Activated T-helper 1 cell treated with anti-CD3 and anti-CD28 coated beads, Interleukin-2, amount 50 U/mL, for 16 hours (primary cell): ENCODE data around the gene PIEZO1.

Source experiments
- DNase-seq, 2 donors: peaks; one replicate each; pipeline ENCODE4 v3.0.0-alpha.2; 2020; ENCODE audit warnings: low read depth in 1 of 2, low spot score in 1 of 2

The PIEZO1 gene

DNA sequence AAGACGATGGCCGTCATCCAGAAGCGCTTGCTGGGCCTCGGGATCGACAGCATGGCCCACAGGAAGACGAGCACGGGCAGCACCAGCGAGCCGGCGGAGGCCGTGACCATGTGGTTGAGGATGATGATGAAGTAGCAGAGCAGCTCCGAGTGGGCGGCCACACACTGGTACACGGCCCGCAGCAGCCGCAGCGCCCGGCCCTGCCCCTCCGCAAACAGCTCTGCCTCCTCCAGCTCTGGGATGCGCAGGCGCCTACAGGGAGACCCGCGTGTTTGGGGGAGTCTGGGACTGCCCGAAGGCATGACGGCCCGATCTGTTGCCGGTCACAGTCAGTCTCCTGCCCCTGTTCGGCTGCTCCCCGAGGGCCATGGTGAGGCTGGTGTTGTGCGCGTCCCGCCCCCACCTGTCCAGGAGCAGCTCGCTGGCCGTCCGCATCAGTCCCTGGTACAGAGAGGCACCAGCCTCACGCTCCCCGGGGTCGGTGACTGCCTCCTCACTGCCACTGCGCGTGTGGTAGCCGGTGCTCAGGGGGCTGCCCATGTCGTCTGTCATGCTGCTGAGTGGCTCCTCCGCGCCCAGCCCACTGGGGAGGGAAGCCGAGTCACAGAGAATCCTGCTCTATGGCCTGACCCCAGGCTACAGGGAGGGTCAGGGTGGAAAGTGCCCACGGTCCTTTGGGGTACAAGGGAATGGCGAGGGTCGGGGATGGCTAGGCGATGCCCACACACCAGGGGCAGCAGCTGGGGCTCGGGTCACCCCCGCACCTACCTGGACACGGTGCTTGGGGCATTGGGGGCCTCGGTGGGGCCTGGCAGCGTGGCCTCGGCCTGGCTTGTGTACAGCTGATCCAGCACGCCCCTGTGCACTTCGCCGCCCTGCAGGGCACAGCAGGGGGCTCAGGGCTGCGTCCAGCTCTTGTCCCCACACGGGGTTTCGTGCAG, 62.9 kb downstream of the PIEZO1 start:
- DNase-seq, result no peak

DNA sequence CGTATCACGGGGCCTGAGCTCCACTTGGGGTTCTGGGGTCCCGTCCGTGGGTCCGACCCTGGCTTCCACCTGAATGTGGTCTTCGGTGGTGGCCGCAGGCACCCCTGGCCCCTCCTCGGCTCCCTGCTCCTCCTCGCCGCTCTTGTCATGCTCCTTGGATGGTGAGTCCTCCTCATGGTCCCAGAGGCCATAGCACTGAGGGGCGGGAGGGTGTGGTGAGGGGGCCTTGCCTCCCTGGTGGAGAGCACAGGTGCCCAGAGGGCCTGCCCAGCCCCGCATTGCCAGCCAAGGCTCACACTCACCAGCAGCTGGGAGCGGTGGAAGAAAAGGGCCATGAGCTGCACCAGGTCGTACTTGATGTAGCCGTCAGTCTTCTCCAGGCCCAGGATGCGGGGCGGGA, 63.8 kb downstream of the PIEZO1 start:
- DNase-seq, result no peak

DNA sequence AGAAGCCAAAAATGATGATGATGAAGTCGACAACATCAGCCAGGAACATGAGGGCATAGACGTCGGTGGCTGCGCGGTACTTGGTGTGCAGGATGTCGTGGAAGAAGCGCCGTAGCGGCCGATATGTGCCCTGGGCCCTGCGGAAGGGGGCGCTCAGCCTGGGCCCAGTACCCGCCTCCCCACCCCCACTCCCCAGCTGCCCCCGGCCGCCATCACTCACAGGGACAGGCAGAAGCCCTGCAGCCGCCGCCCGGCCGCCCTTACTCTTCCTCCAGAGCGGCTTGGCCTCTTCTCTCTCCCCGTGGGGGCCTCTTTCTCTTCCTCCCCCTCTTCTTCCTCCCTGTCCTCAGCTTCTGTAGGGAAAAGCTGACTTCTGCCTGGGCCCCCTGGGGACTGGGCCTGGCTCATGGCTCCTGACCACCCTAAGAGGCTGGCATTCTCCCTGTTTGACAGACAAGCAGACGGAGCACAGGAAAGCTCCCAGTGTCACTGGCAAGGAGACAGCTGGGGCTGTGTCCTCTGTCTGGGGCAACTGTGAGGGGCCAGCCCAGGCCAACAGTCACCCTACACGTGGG, 64.5 kb downstream of the PIEZO1 start:
- DNase-seq, result no peak

DNA sequence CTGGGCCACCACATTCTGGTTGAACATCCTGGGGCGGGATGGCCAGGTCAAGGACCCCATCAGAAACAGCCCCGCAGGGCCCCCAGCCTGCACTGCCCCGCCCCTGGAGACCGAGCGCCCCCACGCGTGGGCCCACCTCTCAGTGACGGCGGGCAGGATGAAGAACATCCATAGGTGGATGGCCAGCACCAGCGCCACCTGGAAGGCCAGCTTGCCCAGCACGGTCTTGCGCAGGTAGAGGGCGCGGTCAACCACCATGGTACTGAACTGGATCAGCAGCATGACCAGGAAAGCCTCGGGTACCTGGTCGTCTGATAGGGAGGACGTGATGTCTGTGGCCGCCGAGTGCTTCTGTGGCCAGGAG, 65.1 kb downstream of the PIEZO1 start:
- DNase-seq, result no peak

DNA sequence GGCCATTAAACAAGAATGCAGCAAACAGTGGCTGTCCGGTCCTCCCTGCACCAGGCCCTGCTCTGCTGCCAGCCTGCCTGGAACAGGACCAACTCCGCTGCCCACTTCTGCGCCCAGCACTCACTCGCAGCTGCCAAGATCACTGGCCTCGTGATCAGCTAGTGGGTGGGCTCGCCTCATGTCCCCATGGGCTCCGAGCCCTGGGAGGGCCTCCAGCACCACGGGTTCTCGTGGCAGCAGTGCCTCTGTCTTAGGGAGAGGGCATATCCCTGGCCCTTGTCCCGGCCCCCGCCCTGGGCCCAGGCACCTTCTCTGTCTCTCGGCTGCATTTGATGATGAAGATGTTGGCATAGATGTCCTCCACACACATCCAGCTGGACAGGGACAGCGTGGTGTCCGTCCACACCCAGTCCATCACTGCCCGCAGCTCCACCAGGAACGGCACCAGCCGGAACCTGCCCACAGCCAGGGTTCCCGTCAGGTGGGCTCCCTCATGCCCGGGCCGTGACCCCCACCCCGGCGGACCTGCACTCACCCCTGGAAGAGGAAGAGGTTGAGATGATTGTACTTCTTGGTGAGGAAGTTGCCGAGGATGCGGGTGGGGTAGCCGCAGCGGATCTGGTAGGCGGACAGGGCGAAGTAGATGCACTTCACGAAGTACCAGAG, 65.6 kb downstream of the PIEZO1 start:
- no peak for DNase-seq

DNA sequence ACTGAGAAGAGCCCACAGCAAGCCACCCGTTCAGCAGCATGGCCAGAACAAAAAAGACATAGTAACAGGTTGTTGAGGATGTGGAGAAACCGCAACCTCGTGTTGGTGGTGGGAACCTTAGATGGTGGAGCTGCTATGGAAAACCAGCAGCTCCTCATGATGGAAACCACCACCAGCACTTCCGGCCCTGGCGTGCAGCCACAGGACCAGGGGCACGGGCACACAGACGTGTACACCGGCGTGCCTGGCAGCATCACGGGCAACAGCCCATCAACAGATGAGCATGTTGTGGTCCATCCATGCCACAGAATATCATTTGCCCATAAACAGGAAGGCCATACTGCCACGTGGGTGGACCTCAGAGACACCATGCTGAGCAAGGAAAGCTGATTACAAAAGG, 66.8 kb downstream of the PIEZO1 start:
- no peak for DNase-seq

DNA sequence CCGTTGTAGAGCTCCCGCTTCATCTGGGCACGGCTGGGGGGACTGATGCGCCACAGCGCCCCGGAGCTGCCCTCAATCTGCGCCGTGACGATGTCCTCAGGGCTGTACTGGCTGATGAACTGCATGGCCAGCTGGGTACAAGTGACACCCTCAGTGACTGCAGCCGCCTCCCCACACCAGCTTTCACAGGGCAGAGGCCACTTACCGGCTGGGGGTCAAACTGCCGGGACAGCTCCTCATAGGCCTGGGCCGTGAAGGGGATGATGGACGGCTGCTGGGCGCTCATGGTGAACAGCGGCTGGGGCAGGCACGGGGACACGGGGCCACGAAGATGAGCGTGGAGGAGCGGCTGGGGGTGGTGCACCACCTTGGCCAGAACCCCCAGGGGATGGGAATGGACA, 68.4 kb downstream of the PIEZO1 start:
- no peak for DNase-seq

DNA sequence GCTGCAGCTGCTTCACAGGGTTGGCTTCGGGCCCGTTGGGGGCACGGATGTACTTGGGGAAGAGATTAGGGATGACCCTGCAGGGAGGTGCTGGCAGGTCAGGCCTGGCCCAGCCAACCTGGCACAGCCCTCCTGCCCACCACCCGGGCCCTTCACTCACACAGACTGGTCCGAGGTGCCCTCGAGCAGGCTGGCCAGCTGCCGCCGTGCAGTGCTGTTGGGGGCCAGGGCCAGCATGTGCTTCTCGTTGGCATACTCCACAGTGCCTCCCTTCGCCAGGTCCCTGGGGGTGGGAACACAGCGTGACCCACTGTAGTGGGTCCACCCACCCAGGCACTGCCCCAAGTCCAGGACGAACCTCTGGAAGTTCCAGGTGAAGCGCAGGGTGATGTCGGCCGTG, 68.8 kb downstream of the PIEZO1 start:
- DNase-seq, result no peak

DNA sequence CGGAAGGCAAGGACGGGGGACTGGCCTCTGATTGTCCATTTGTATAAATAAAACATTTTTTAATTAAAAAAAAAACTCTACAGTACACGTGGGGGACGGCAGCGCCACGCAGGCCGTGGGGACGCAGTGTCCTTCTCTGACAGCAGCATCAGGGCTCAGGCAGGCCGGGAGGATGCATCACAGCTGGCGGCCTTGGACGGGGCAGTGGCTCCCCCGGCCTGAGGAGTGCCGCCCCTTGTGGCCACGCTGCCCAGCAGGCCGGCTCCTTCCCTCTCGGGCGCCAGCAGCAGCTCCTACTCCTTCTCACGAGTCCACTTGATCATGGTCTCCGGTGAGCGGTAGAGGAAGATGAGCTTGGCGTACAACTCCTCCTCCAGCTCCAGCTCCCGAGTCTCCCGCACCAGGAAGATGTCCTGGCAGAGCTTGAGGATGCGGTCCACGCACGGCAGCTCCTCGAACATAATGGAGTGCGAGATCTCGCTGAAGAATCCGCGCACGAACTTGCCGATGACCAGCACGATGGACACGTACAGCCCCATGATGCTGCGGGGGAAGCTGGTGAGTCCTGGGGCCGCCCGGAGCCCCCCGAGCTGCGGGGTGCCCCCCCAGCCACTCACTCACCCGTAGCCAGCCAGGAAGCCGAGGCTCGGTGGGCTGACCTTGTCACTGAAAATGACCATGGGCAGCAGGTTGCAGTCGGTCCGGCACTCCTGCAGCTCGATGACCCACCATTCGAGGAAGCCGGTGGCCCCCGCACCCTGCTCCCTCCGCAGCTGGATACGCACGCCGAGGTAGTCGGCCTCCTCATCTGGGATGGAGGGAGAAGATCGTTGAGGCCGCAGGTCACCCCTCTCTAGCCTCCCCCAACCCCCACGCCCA, 69.5 kb downstream of the PIEZO1 start:
- no peak for DNase-seq

DNA sequence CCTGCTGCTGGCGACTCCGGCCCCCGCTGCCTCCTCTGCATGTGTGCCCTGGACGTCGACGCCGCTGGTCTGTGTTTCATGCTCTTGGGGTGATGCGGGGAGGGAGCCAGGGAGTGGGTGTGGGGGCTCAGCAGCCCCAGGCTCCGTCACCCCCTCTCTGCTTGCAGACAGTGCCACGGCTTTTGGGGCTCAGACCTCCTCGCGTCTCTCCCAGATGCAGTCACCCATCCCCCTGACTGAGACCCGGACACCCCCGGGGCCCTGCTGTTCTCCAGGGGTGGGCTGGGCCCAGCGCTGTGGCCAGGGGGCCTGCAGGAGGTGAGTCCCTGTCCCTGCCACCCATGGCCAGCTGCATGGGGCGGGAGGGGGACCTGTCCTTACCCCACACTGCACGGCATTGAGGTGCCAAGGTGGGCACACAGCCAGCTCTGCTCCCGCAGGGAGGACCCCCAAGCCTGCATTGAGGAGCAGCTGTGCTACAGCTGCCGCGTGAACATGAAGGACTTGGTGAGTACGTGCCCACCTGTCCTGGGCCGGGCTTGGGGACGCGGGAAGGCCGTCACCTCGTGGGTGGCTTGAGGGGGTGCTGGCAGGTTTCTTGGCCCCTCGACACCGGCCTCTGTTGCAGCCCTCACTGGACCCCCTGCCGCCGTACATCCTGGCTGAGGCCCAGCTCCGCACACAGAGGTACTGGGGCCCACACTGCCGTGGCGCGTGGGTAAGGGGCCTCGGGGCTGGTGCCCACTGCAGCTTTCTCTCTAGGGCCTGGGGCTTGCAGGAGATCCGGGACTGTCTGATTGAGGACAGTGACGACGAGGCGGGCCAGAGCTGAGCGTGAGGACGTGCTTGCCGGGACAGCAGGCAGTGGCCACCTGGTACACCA, 70.4 kb downstream of the PIEZO1 start:
- no peak for DNase-seq

DNA sequence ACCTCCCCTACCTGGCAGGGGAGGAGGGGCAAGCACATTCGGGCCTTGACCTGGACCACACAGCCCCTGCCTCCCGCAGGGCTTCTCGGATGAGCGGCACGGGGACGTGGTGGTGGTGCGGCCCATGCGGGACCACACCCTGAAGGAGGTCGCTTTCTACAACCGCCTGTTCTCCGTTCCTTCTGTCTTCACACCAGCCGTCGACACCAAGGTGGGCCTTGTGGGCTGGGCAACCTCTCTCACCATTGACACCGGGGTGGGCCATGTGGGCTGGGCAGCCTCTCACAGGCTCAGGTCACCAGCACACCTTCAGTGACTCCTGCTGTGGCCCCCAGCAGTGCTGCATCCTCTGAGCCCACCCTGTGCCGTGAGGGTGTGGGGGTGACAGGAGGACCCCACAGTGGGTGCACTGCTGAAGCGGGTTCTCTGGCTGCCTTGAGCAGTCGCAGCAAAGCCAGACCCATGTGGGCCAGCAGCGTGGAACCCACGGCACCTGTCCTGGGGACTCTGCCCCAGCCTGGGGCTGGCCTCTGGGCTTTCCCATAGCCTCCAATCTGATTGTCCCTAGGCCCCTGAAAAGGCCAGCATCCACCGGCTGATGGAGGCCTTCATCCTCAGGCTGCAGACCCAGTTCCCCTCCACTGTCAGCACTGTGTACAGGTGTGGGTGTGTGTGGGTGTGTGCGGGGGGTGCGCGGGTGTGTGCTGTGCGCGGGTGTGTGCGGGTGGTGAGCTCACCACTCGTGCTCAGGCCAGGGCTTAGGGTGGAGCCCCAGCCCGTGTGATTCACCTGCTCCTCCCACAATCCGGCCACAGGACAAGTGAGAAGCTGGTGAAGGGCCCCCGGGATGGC, 71.2 kb downstream of the PIEZO1 start:
- DNase-seq, result no peak

DNA sequence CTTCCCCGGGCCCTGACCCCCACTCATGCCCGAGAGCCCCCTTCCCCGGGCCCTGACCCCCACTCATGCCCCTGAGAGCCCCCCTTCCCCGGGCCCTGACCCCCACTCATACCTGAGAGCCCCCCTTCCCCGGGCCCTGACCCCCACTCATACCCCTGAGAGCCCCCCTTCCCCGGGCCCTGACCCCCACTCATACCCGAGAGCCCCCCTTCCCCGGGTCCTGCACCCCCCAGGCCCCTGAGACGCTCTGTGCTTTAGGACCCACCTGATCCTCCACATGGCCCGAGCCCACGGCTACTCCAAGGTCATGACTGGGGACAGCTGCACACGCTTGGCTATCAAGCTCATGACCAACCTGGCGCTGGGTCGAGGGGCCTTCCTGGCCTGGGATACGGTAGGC, 72.0 kb downstream of the PIEZO1 start:
- DNase-seq, result no peak

DNA sequence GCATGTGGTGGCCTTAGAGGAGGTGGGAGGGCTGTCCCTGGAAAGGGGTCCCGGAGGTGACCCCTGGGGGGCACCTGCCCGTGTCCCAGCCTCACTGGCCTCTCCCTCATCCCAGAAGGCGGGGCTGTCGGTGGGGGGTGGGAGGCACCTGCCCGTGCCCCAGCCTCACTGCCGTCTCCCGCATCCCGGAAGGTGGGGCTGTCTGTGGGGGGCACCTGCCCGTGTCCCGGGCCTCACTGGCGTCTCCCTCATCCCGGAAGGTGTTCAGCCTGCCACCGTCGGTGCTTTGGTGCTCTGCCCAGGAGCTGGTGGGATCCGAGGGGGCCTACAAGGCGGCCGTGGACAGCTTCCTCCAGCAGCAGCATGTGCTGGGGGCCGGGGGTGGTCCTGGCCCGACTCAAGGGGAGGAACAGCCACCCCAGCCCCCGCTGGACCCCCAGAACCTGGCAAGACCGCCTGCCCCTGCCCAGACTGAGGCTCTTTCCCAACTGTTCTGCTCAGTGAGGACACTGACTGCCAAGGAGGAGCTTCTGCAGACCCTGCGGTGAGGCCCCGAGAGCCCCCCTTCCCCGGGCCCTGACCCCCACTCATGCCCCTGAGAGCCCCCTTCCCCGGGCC, 72.5 kb downstream of the PIEZO1 start:
- DNase-seq, result no peak

DNA sequence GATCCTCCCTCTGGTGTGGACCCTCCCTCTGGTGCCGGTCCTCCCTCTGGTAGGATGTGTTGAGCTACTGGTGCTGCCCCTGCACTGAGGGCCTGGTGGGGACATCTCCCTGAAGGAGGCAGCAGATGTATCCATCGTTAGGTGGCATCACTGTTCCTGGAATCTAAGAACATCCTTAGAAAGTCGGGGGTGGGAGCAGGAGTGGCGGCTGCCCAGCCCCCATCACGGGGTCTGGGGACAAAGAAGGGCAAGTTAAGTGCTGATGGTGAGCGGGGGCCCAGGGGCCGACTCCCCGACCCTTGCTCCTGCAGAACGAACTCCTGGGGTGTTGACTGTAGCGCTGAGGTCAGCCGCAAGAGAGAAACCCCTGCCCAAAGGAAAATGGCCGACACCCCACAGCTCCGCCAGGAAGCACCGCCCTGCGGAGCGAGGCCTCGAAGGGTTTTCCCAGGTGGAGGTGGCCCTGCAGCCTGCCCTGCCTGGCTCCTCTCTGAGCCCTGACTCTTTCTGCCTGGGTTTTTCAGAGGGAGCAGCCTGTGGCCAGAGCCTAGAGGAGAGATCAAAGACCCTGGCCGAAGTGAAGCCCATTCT, 73.2 kb downstream of the PIEZO1 start:
- no peak for DNase-seq

DNA sequence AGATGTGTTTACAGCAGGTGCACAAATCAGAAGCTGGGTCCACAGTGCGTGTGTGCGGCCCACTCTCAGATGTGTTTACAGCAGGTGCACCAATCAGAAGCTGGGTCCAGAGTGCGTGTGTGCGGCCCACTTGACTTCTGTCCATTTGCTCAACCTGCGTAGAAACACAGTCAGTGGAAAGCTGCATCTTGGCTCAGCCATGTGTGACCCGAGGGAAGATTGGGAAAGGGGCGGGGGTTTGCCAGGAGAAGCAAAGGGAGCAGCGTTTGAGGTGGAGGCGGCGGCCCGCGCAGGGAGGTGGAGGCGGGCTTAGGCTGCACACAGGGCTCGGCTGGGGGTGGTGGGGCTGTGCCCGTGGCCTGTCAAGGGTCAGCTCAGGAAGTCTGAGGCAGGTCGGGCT, 74.5 kb downstream of the PIEZO1 start:
- no peak for DNase-seq

DNA sequence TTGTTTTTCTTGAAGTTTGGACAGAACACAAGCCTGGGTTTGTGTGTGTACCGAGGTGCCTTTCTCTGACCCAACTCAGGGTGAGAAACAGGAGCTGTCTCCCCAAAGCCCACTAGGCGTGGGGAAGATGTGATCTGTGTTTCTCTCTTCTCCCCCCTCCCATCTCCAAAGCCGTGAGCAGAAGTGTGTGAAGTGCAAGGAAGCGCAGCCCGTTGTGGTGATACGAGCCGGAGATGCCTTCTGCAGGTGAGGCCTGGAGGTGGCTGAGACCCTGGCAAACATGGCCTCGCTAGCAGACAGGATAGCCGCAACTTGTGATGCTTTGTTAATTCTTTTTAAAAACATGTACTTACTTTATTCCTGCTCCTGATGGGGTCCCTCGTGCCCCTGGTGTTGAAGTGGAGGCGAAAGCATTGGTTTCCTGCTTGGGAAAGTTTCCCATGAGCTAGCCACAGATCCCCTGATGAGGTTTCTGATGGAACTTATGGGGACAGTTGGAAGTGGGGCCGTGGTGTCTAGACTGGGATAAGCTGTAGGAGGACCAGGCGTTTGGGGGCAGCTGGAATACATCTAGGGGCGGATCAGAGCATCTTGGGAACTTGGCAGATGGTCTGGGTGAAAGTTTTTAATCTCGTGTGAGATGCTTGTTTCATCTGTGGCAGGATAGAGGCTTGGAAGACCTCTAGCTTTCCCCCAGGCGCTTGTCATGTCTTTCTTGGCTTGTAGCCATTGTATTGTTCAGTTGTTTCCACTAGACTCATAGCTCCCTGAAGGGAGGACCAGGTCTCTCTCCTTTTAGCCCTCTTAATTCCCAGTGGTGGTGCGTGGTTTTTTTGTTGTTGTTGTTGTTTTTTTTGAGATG, 77.8 kb downstream of the PIEZO1 start:
- DNase-seq, result no peak

DNA sequence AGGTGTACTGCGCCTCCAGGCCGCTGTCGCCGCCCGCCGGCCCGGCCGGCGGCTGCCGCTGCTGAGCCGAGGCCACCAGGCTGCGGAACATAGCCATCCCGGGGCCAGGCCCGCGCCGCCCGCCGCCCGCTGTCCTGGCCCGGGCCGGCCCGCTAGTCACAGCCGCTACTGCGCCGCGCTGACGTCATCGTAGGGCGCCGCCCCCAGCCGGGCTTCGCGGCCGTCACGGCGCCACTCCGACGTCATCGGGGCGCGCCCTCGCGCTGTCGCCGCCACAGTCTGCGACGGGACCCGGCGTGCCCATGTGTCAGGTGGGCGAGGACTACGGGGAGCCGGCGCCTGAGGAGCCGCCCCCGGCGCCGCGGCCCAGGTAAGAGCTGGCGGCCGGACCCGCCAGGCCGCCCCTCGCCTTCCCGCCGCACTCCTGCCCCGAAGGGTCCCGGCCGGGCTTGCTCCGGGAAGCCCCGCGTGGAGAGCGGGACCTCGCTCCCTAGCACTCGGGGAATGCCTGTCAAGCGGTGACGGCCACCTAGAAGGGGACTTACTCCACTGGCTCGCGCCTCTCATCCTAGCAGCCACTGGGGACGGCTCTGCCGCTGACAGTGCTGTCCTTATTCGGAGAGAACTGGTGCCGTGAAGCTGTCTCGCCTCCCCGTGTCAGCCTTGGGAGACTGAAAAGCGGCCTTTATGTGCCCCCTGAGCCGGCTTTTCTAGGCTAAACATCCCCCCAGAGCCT, 78.6 kb downstream of the PIEZO1 start, which contains the start of the genes CTU2 and RNF166:
CTU2 (plus strand) TSS at position 275 of the 736 bp plus-strand sequence; CDS start at position 303, 28 bp downstream.
RNF166 (minus strand) TSS at position 180 of the 736 bp plus-strand sequence; CDS start at position 97, 83 bp downstream.
- DNase-seq, result peak; percentile 76 to 90
